Caco-2 (cell line): ENCODE data around the gene FHOD3. TPM values are rescaled to one million over a fixed set of nuclear protein-coding genes. Genes with fewer than 3 reads are reported as not detected.

Experiments used
- BruUV-seq: library from RNA; stranded (reverse); fragments of 400-500 nt; replicated peaks from 2 replicates; lab custom pipeline; 2021; lab: Mats Ljungman, UMichigan
- CTCF ChIA-PET: fragments of 300-600 bp; sonication (Branson Sonifier 250); formaldehyde crosslinking; loops from one replicate; lab custom pipeline; 2022; ENCODE audit warnings: antibody characterized with exemption; lab: Charles Lee
- POLR2A ChIA-PET: fragments of 300-600 bp; sonication (Branson Sonifier 250); formaldehyde crosslinking; loops from one replicate; lab custom pipeline; 2022; ENCODE audit warnings: antibody characterized with exemption; lab: Charles Lee
- DNase-seq, 2 experiments: peaks; one replicate each; pipeline versions ENCODE4 v3.0.0 to v3.0.0-alpha.2; 2020 to 2022
- H3K27me3 ChIP-seq: replicated peaks from 2 replicates; pipeline ENCODE4 v1.6.0; 2011; ENCODE audit warnings: low read length; ENCODE audit not compliant: control insufficient read depth, insufficient read depth
- H3K36me3 ChIP-seq: 2 replicates; pipeline ENCODE4 v1.5.1; 2011; ENCODE audit warnings: low read length; ENCODE audit not compliant: control insufficient read depth, insufficient read depth
- H3K4me1 ChIP-seq: fragments of 250-450 bp; sonication (Bioruptor Pico); 2 replicates; pipeline ENCODE4 v1.5.1; 2020; ENCODE audit warnings: mild to moderate bottlenecking
- H3K4me3 ChIP-seq: 2 replicates; pipeline ENCODE4 v1.5.1; 2011; ENCODE audit warnings: low read depth, mild to moderate bottlenecking, control low read depth, low read length
- H3K9me3 ChIP-seq: fragments of 250-450 bp; sonication (Bioruptor Pico); 2 replicates; pipeline ENCODE4 v1.5.1; 2020; ENCODE audit warnings: mild to moderate bottlenecking, moderate library complexity
- H3K27ac Mint-ChIP-seq: one replicate; pipeline ENCODE4 v1.8.0; 2022; ENCODE audit warnings: mixed read lengths; ENCODE audit not compliant: unreplicated experiment
- H3K27me3 Mint-ChIP-seq: one replicate; pipeline ENCODE4 v1.8.0; 2022; ENCODE audit warnings: mixed read lengths; ENCODE audit not compliant: insufficient read depth, unreplicated experiment
- H3K36me3 Mint-ChIP-seq: one replicate; pipeline ENCODE4 v1.8.0; 2022; ENCODE audit warnings: mild to moderate bottlenecking, mixed read lengths; ENCODE audit not compliant: insufficient read depth, unreplicated experiment
- H3K4me1 Mint-ChIP-seq: one replicate; pipeline ENCODE4 v1.8.0; 2022; ENCODE audit warnings: low read depth, mixed read lengths; ENCODE audit not compliant: unreplicated experiment
- H3K4me3 Mint-ChIP-seq: one replicate; pipeline ENCODE4 v1.8.0; 2022; ENCODE audit warnings: mild to moderate bottlenecking, moderate library complexity, mixed read lengths; ENCODE audit not compliant: unreplicated experiment
- H3K9me3 Mint-ChIP-seq: one replicate; pipeline ENCODE4 v1.8.0; 2022; ENCODE audit warnings: mixed read lengths; ENCODE audit not compliant: unreplicated experiment
- intact Hi-C: fragments of 100-400 bp; cut with micrococcal nuclease; formaldehyde crosslinking; loops from one replicate; pipeline ENCODE4 v1.10.0; 2022; ENCODE audit not compliant: unreplicated experiment
- total RNA-seq: library from RNA; stranded (reverse); gene quantifications from 2 replicates; pipeline ENCODE4 v1.2.3, GENCODE V29; 2022
- TF ChIP-seq, protein P1 (sequence below), 2 experiments: fragments of 200-600 bp in 1 of 2; IDR thresholded peaks; 1 replicate in 1 of 2; 2 replicates in 1 of 2; pipeline versions ENCODE4 v1.5.1 to v1.8.0; 2011 to 2022; ENCODE audit warnings: antibody characterized with exemption in 1 of 2, control low read depth in 1 of 2, inconsistent platforms in 1 of 2, low read depth in 1 of 2, low read length in 1 of 2, mild to moderate bottlenecking in 1 of 2, moderate library complexity in 1 of 2; ENCODE audit not compliant: insufficient read depth in 1 of 2, severe bottlenecking in 1 of 2, unreplicated experiment in 1 of 2

The FHOD3 gene
- total RNA-seq, 1 experiment from 2014 or later = not detected

DNA sequence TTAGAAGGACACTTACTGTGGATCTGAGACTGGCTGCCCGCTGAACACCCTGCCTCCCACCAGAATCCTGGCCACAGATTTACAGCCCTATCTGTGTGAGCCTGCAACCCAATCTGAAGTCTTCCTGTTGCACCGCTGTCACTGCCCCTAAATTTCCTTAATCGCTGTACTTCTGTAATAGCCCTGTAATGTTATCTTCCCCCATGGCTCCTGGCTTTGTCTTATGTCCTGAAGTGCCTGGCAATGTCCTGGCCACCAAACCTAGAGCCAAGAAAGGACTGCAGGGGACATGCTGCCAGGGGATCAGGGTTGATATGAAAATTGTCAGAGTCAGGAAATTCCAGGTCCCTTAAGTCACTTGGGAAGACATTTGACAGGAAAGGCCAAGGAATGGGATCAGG lies 52.7 kb downstream of the FHOD3 start:
- H3K4me3 ChIP-seq = no peak overlapping the region
- no TSS peak for BruUV-seq
- DNase-seq = no peak
- ChIA-PET CTCF (no interaction called here), POLR2A (no interaction called here)
- no peaks in the 10 kb centered on the region for H3K36me3 ChIP-seq
- no peaks in the 10 kb centered on the region for H3K4me1 ChIP-seq
- H3K27me3 ChIP-seq = no peaks in the 10 kb centered on the region
- TF ChIP-seq, protein P1, sequence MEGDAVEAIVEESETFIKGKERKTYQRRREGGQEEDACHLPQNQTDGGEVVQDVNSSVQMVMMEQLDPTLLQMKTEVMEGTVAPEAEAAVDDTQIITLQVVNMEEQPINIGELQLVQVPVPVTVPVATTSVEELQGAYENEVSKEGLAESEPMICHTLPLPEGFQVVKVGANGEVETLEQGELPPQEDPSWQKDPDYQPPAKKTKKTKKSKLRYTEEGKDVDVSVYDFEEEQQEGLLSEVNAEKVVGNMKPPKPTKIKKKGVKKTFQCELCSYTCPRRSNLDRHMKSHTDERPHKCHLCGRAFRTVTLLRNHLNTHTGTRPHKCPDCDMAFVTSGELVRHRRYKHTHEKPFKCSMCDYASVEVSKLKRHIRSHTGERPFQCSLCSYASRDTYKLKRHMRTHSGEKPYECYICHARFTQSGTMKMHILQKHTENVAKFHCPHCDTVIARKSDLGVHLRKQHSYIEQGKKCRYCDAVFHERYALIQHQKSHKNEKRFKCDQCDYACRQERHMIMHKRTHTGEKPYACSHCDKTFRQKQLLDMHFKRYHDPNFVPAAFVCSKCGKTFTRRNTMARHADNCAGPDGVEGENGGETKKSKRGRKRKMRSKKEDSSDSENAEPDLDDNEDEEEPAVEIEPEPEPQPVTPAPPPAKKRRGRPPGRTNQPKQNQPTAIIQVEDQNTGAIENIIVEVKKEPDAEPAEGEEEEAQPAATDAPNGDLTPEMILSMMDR (IDR thresholded peaks at IDR 0.05; ENCODE audit: insufficient read depth in 1 of 2, low read depth in 1 of 2, low read length in 1 of 2, severe bottlenecking in 1 of 2, unreplicated experiment in 1 of 2) = no peak
- peaks cover 9% of the 10 kb centered on the region for H3K27me3 Mint-ChIP-seq
- H3K9me3 ChIP-seq = no peaks in the 10 kb centered on the region
- no peaks in the 10 kb centered on the region for H3K9me3 Mint-ChIP-seq
- no peaks in the 10 kb centered on the region for H3K36me3 Mint-ChIP-seq
- H3K27ac Mint-ChIP-seq = no peak overlapping the region
- intact Hi-C loops = no loop called here
- no peaks in the 10 kb centered on the region for H3K4me1 Mint-ChIP-seq
- no peak overlapping the region for H3K4me3 Mint-ChIP-seq

DNA sequence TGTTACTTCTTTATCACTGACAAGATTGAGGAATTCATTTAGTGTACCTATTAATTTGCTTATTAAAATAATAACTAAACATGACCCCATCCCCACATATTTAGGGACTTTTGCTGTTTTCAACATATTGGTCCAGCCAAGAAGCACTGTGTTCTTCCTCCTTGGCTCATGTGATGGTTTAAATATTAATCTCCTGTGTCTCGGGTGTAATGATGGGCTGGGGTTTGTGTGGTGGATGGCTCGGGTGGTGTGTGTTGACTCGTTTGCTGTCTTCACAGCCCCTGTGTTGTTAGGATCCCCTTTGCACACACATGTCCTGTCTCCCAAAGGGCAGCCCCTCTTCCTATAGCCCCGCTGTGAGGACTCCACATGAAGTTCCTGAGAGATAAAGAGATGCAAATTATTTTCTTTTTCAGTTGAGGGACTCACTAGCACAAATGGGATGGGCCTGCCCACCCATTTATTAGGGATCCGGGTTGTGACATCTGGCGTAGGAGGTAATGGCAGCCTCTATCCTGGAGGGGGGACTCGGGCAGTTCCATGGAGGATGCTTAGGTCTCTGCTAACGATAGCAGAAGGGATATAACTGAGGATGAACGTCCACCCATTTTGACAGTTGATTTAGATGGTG lies 53.4 kb downstream of the FHOD3 start:
- intact Hi-C loops = no loop called here
- no peak for DNase-seq
- no peaks in the 10 kb centered on the region for H3K4me1 ChIP-seq
- no peak overlapping the region for H3K27ac Mint-ChIP-seq
- H3K36me3 Mint-ChIP-seq = no peaks in the 10 kb centered on the region
- H3K4me3 ChIP-seq = no peak overlapping the region
- no peaks in the 10 kb centered on the region for H3K4me1 Mint-ChIP-seq
- no peaks in the 10 kb centered on the region for H3K27me3 ChIP-seq
- no peaks in the 10 kb centered on the region for H3K9me3 Mint-ChIP-seq
- H3K27me3 Mint-ChIP-seq = peaks cover 6% of the 10 kb centered on the region
- no peaks in the 10 kb centered on the region for H3K36me3 ChIP-seq
- BruUV-seq = no TSS peak
- CTCF ChIA-PET = no interaction called here
- TF ChIP-seq, protein P1 (IDR thresholded peaks at IDR 0.05; ENCODE audit: insufficient read depth in 1 of 2, low read depth in 1 of 2, low read length in 1 of 2, severe bottlenecking in 1 of 2, unreplicated experiment in 1 of 2) = no peak
- POLR2A ChIA-PET = no interaction called here
- H3K9me3 ChIP-seq = no peaks in the 10 kb centered on the region
- no peak overlapping the region for H3K4me3 Mint-ChIP-seq

DNA sequence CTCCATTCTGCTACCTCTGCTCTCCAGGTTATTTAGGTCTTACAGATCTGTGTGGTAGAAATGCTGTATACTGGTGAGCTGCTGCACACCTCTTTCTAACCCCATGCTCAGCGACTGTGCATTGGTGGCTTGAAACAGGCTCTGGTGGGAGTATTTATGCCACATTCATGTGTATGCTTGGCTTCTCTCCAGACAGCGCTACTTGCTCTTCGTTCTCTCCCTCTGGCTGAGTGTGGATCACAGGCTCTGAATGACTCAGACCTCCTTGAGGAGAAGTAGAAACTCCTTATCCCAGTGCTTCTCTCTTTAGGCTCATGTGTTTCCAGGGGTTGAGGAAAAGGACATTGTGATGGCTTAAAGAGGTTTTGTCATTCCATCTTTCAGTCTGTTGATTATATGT lies 54.9 kb downstream of the FHOD3 start:
- ChIA-PET POLR2A (no interaction called here), CTCF (no interaction called here)
- H3K36me3 ChIP-seq = no peaks in the 10 kb centered on the region
- intact Hi-C loops = no loop called here
- no peak for DNase-seq
- H3K27me3 Mint-ChIP-seq = no peaks in the 10 kb centered on the region
- H3K4me3 Mint-ChIP-seq = no peak overlapping the region
- no peak overlapping the region for H3K4me3 ChIP-seq
- H3K9me3 Mint-ChIP-seq = no peaks in the 10 kb centered on the region
- no peak overlapping the region for H3K27ac Mint-ChIP-seq
- H3K4me1 ChIP-seq = no peaks in the 10 kb centered on the region
- no peaks in the 10 kb centered on the region for H3K36me3 Mint-ChIP-seq
- TF ChIP-seq, protein P1 (IDR thresholded peaks at IDR 0.05; ENCODE audit: insufficient read depth in 1 of 2, low read depth in 1 of 2, low read length in 1 of 2, severe bottlenecking in 1 of 2, unreplicated experiment in 1 of 2) = no peak
- no TSS peak for BruUV-seq
- no peaks in the 10 kb centered on the region for H3K27me3 ChIP-seq
- H3K4me1 Mint-ChIP-seq = no peaks in the 10 kb centered on the region
- no peaks in the 10 kb centered on the region for H3K9me3 ChIP-seq
